BJ (cell line): ENCODE data around the gene CNOT6L. TPM values are rescaled to one million over a fixed set of nuclear protein-coding genes. Genes with fewer than 3 reads are reported as not detected.

Experiments used
- CTCF ChIA-PET: fragments of 350-600 bp; formaldehyde crosslinking; extraction: SDS; loops from one replicate; lab custom pipeline; 2021; ENCODE audit warnings: antibody characterized with exemption, inconsistent platforms; lab: Yijun Ruan, JAX
- POLR2A ChIA-PET: fragments of 300-600 bp; sonication (Branson Sonifier 250); formaldehyde crosslinking; extraction: SDS; loops from one replicate; lab custom pipeline; 2021; ENCODE audit warnings: antibody characterized with exemption; lab: Charles Lee
- DNase-seq: peaks from one replicate; pipeline ENCODE4 v3.0.0-alpha.2; 2011; ENCODE audit warnings: low read depth
- H3K27me3 ChIP-seq: 2 replicates; pipeline ENCODE4 v1.6.0; 2011; ENCODE audit warnings: low read length; ENCODE audit not compliant: control insufficient read depth, insufficient read depth
- H3K36me3 ChIP-seq: 2 replicates; pipeline ENCODE4 v1.5.1; 2011; ENCODE audit warnings: low read length; ENCODE audit not compliant: control insufficient read depth, insufficient read depth
- H3K4me3 ChIP-seq: 2 replicates; pipeline ENCODE4 v1.5.1; 2011; ENCODE audit warnings: low read depth, mild to moderate bottlenecking, control low read depth, low read length
- CTCF ChIP-seq: IDR thresholded peaks from 2 replicates; pipeline ENCODE4 v1.5.1; 2011; ENCODE audit warnings: low read depth, mild to moderate bottlenecking, control low read depth, inconsistent platforms, low read length, moderate library complexity; ENCODE audit not compliant: insufficient read depth
- polyA plus RNA-seq: library from polyadenylated mRNA; depleted of rRNA; stranded (reverse); fragments of >200 nt; gene quantifications from 2 replicates; pipeline ENCODE4 v1.2.3, GENCODE V29; 2011

CNOT6L gene
- polyA plus RNA-seq, 1 experiment = 6.4 TPM

GRCh38 chr4:77802402-77802801, 16.8 kb downstream of the CNOT6L start:
- H3K36me3 ChIP-seq = no peaks in the 10 kb centered on the region
- no peaks in the 10 kb centered on the region for H3K27me3 ChIP-seq
- DNase-seq = no peak
- ChIA-PET POLR2A (no interaction called here), CTCF (no interaction called here)
- no peak overlapping the region for H3K4me3 ChIP-seq
- TF ChIP-seq CTCF = no peak

- Histone ChIP-seq H3K27me3 (no peaks in the 10 kb centered on the region), H3K4me3 (no peak overlapping the region), H3K36me3 (no peaks in the 10 kb centered on the region)
- ChIA-PET CTCF (interaction anchor here (1.7 kb wide), 1 partner anchor 19 kb away, joined by 4 read pairs; no protein-coding TSS in a partner anchor), POLR2A (no interaction called here)
- TF ChIP-seq CTCF = no peak
- DNase-seq = no peak
These were observed 17.9 kb downstream of the CNOT6L start for GRCh38 chr4:77801260-77801608.

- no peak for DNase-seq
- POLR2A ChIA-PET = interaction anchor here (0.6 kb wide), 1 partner anchor 9 kb away, joined by 4 read pairs; no protein-coding TSS in a partner anchor
- CTCF ChIA-PET = interaction anchor here (0.6 to 1.7 kb wide), 3 partner anchors 16 to 804 kb away, joined by 3 to 4 read pairs (median 3); no protein-coding TSS in a partner anchor
- no peaks in the 10 kb centered on the region for H3K36me3 ChIP-seq
- H3K4me3 ChIP-seq = no peak overlapping the region
- no peak for TF ChIP-seq CTCF
- H3K27me3 ChIP-seq = no peaks in the 10 kb centered on the region
These were observed 18.5 kb downstream of the CNOT6L start for GRCh38 chr4:77800483-77801259.

GRCh38 chr4:77800077-77800476, 19.1 kb downstream of the CNOT6L start:
- no peak for DNase-seq
- Histone ChIP-seq H3K27me3 (no peaks in the 10 kb centered on the region), H3K36me3 (no peaks in the 10 kb centered on the region), H3K4me3 (no peak overlapping the region)
- TF ChIP-seq CTCF = no peak
- CTCF ChIA-PET = interaction anchor here (0.6 to 1.7 kb wide), 3 partner anchors 17 to 805 kb away, joined by 3 to 4 read pairs (median 3); no protein-coding TSS in a partner anchor
- POLR2A ChIA-PET = interaction anchor here (0.6 kb wide), 1 partner anchor 10 kb away, joined by 4 read pairs; no protein-coding TSS in a partner anchor

GRCh38 chr4:77798385-77798784, 20.8 kb downstream of the CNOT6L start:
- ChIA-PET CTCF (no interaction called here), POLR2A (no interaction called here)
- TF ChIP-seq CTCF = no peak
- Histone ChIP-seq H3K27me3 (no peaks in the 10 kb centered on the region), H3K4me3 (no peak overlapping the region), H3K36me3 (no peaks in the 10 kb centered on the region)
- DNase-seq = no peak
